ENCODE results near the gene PLS1. TPM values are rescaled to one million over a fixed set of nuclear protein-coding genes. Genes with fewer than 3 reads are reported as not detected.

PLS1 gene
- total RNA-seq, 1 experiment from 2014 or later: 20.1 TPM

GRCh38 chr3:142754494-142754893 is 158.3 kb downstream of the PLS1 start:
- no peaks in the 10 kb centered on the region for H3K4me1 ChIP-seq (ENCODE audit: insufficient read depth, low read length)
- H3K27ac ChIP-seq (ENCODE audit: low read length): no peak overlapping the region
- no peak overlapping the region for H3K9ac ChIP-seq (ENCODE audit: low read length)
- no peak overlapping the region for H2AFZ ChIP-seq (ENCODE audit: low read length)
- ATAC-seq (no peak), DNase-seq (no peak)
- no peak overlapping the region for H3K4me2 ChIP-seq (ENCODE audit: low read length)
- H3K79me2 ChIP-seq (ENCODE audit: low read length): no peaks in the 10 kb centered on the region
- H4K20me1 ChIP-seq (ENCODE audit: low read length): no peaks in the 10 kb centered on the region
- intact Hi-C loops (cut with micrococcal nuclease): no loop called here
- no TSS peak for BruUV-seq (replicated peaks)
- H3K9me3 ChIP-seq (ENCODE audit: low read length): no peaks in the 10 kb centered on the region
- ChIA-PET POLR2A (ENCODE audit: unreplicated experiment) (no interaction called here), CTCF (no interaction called here)
- no peaks in the 10 kb centered on the region for H3F3A ChIP-seq (ENCODE audit: low read length, unreplicated experiment)
- no peaks in the 10 kb centered on the region for H3K36me3 ChIP-seq (ENCODE audit: low read depth, low read length)
- H3K9me2 ChIP-seq (replicated peaks; ENCODE audit: low read length): no peaks in the 10 kb centered on the region
- no peak overlapping the region for H3K4me3 ChIP-seq (ENCODE audit: low read length)
- TF ChIP-seq EZH2phosphoT487 (IDR thresholded peaks at IDR 0.05; ENCODE audit: borderline replicate concordance, low read length): no peak
- TF ChIP-seq EZH2 (IDR thresholded peaks at IDR 0.05; ENCODE audit: low read length, unreplicated experiment): no peak
- no peak for TF ChIP-seq CTCF (conservative IDR thresholded peaks at IDR 0.05; ENCODE audit: low read depth, low read length)
- no peaks in the 10 kb centered on the region for H3K27me3 ChIP-seq (ENCODE audit: low read length)

Other genes with a start within 250 kb of the PLS1 start
- gene XRN1, start 148.4 kb upstream of the PLS1 start, total RNA-seq (2014; rRNA removed): 16.5 and 23.0 TPM in 2 replicates
- gene ATR, start 17.7 kb upstream of the PLS1 start, total RNA-seq (2014; rRNA removed): 15.6 and 25.7 TPM in 2 replicates
- 1.7 and 1.9 TPM in 2 replicates for gene TRPC1, start 127.6 kb downstream of the PLS1 start, total RNA-seq (2014; rRNA removed)